ENCODE results near the gene TBCD. TPM values are rescaled to one million over a fixed set of nuclear protein-coding genes. Genes with fewer than 3 reads are reported as not detected.

TBCD gene
- total RNA-seq, 2 experiments from 2014 or later = 77.8 to 85.8 TPM

DNA sequence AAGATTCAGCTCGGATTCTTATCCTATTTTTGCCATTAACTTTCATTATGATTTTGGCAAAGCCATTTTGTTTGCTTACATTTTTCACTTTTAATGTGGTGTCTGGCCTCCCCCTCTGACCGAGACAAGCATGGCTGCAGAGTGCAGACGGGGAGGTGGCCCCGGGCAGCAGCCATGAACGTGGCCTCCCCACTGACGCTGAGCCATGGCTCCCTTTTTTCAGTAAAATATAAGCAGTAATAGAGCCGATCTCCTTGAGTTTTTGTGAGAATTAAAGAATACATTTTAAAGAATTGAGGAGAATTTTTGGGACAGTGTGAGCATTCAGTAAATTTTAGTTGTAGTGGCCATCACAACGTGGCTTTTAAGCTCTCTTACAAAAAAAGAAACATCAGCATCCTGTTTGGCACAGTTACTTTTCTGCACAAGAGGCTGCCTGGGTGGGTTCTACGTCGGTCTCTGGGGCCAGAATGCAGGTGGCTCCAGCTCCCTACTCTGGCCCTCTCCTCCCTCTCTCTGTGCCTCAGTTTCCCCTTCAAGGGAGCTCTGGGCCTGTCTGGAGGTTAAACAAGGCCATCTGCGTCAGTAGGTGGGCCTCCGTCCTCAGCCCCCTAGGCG, 156.8 kb downstream of the TBCD start:
- intact Hi-C loops (cut with micrococcal nuclease) = no loop called here
- H3K36me3 Mint-ChIP-seq (ENCODE audit: low read depth) = peaks cover 24% of the 10 kb centered on the region
- POLR2A ChIA-PET = interaction anchor here (1.3 kb wide), 1 partner anchor 12 kb away, joined by 3 read pairs; no protein-coding TSS in a partner anchor

DNA sequence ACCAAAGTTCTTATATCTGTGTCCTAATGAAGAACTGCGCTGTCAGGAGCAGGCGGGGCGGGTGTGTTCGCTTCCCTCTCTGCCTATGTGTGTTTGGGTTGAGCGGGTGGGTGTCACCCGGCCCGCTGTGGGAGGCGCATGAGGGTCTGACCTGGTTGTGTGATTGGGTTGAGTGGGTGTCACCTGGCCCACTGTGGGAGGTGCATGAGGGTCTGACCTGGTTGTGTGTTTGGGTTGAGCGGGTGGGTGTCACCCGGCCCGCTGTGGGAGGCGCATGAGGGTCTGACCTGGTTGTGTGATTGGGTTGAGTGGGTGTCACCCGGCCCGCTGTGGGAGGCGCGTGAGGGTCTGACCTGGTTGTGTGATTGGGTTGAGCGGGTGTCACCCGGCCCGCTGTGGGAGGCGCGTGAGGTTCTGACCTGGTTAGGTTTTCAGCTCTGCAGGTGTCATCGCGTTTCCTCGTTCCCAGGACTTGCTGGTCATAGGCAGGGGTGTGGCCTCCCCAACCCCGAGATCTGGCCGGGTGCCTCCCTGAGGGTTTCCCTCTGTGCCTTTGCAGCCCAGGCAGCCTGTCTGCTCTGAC, 157.5 kb downstream of the TBCD start:
- H3K27ac Mint-ChIP-seq = peak overlapping the region; percentile 6
- DNase-seq = peak; percentile 74
- TF ChIP-seq, protein P1, sequence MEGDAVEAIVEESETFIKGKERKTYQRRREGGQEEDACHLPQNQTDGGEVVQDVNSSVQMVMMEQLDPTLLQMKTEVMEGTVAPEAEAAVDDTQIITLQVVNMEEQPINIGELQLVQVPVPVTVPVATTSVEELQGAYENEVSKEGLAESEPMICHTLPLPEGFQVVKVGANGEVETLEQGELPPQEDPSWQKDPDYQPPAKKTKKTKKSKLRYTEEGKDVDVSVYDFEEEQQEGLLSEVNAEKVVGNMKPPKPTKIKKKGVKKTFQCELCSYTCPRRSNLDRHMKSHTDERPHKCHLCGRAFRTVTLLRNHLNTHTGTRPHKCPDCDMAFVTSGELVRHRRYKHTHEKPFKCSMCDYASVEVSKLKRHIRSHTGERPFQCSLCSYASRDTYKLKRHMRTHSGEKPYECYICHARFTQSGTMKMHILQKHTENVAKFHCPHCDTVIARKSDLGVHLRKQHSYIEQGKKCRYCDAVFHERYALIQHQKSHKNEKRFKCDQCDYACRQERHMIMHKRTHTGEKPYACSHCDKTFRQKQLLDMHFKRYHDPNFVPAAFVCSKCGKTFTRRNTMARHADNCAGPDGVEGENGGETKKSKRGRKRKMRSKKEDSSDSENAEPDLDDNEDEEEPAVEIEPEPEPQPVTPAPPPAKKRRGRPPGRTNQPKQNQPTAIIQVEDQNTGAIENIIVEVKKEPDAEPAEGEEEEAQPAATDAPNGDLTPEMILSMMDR (IDR thresholded peaks at IDR 0.05) = no peak
- intact Hi-C loops (cut with micrococcal nuclease) = no loop called here
- ChIA-PET CTCF (interaction anchor here (1.1 to 1.4 kb wide), 4 partner anchors 9 to 241 kb away, joined by 3 to 5 read pairs (median 3); no protein-coding TSS in a partner anchor), POLR2A (interaction anchor here (1.3 to 1.5 kb wide), 2 partner anchors 13 to 15 kb away, joined by 3 read pairs; no protein-coding TSS in a partner anchor)
- peak; percentile 81 for ATAC-seq
- peaks cover 24% of the 10 kb centered on the region for H3K4me1 Mint-ChIP-seq (ENCODE audit: low read depth)
- no peaks in the 10 kb centered on the region for H3K9me3 Mint-ChIP-seq
- H3K36me3 Mint-ChIP-seq (ENCODE audit: low read depth) = peaks cover 20% of the 10 kb centered on the region
- H3K27me3 Mint-ChIP-seq = no peaks in the 10 kb centered on the region
- H3K4me3 Mint-ChIP-seq = no peak overlapping the region

More for the DNA sequence above, 156.8 kb downstream of the TBCD start:
- CTCF ChIA-PET = interaction anchor here (0.7 to 2.2 kb wide), 5 partner anchors 8 to 240 kb away, joined by 3 to 9 read pairs (median 3); no protein-coding TSS in a partner anchor
- Mint-ChIP-seq H3K27ac (no peak overlapping the region), H3K4me3 (no peak overlapping the region), H3K4me1 (ENCODE audit: low read depth) (peaks cover 24% of the 10 kb centered on the region), H3K9me3 (no peaks in the 10 kb centered on the region), H3K27me3 (no peaks in the 10 kb centered on the region)
- no peak for ATAC-seq
- DNase-seq = no peak
- TF ChIP-seq, protein P1 (IDR thresholded peaks at IDR 0.05) = no peak

DNA sequence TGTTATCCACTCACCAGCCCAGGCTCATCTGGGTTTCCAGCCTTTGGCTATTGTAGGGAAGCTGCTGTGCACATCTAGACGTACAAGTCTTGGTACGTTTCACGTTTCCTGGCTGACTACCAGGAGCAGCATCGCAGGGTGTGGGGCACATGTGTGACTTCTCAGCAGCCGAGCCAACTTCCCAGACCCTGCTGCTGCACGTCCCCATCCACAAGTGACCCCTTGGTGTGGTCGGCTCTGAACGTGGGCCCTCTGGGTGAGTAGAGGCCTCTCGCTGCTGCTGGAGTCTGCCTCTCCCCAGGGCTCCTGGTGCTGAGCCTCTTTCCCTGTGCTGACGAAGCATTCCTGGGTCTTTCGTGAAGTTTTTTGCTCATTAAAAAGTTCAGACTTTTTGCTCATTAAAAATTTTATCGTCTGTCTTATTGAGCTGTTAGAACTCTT, 158.2 kb downstream of the TBCD start:
- TF ChIP-seq, protein P1 (IDR thresholded peaks at IDR 0.05) = no peak
- intact Hi-C loops (cut with micrococcal nuclease) = loop anchor here (10.0 kb wide), 1 partner anchor 125 kb away; no protein-coding TSS in a partner anchor
- ChIA-PET CTCF (interaction anchor here (1.1 to 1.3 kb wide), 2 partner anchors 9 to 241 kb away, joined by 3 read pairs; no protein-coding TSS in a partner anchor), POLR2A (interaction anchor here (1.3 to 1.5 kb wide), 2 partner anchors 13 to 16 kb away, joined by 3 read pairs; no protein-coding TSS in a partner anchor)
- Mint-ChIP-seq H3K9me3 (no peaks in the 10 kb centered on the region), H3K36me3 (ENCODE audit: low read depth) (peaks cover 19% of the 10 kb centered on the region), H3K4me1 (ENCODE audit: low read depth) (peaks cover 24% of the 10 kb centered on the region), H3K4me3 (no peak overlapping the region), H3K27ac (peak overlapping the region; percentile 6), H3K27me3 (no peaks in the 10 kb centered on the region)
- no peak for DNase-seq
- no peak for ATAC-seq

DNA sequence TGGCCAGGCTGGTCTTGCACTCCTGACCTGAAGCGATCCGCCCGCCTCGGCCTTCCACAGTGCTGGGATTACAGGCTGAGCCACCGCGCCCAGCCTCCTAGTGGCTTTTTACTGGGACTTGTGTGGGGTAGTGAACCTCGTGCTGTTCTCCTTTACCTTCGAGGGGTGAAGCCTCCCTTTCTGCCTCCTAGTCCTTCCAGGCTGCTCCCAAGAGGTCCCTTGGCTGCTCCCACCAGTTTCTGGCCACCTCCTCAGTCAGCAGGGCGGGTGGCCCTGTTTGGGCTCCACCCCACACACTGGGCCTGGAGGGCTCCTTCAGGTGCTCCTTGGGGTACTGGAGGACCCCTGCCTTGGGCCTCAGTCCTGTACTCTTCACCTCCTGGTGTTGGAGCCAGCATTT, 158.9 kb downstream of the TBCD start:
- Mint-ChIP-seq H3K27ac (no peak overlapping the region), H3K4me1 (ENCODE audit: low read depth) (peaks cover 25% of the 10 kb centered on the region), H3K9me3 (no peaks in the 10 kb centered on the region), H3K4me3 (no peak overlapping the region), H3K36me3 (ENCODE audit: low read depth) (peaks cover 22% of the 10 kb centered on the region), H3K27me3 (no peaks in the 10 kb centered on the region)
- DNase-seq = no peak
- intact Hi-C loops (cut with micrococcal nuclease) = loop anchor here (10.0 kb wide), 1 partner anchor 126 kb away; no protein-coding TSS in a partner anchor
- ChIA-PET CTCF (interaction anchor here (1.3 kb wide), 1 partner anchor 10 kb away, joined by 3 read pairs; no protein-coding TSS in a partner anchor), POLR2A (interaction anchor here (1.5 kb wide), 1 partner anchor 16 kb away, joined by 3 read pairs; no protein-coding TSS in a partner anchor)
- TF ChIP-seq, protein P1 (IDR thresholded peaks at IDR 0.05) = no peak
- ATAC-seq = no peak

All from activated CD8-positive, alpha-beta T cell treated with anti-CD3 and anti-CD28 coated beads for 36 hours (primary cell).